Activated naive CD8-positive, alpha-beta T cell treated with anti-CD3 and anti-CD28 coated beads for 36 hours (primary cell): ENCODE measurements around the gene NLRP14. TPM values are rescaled to one million over a fixed set of nuclear protein-coding genes. Genes with fewer than 3 reads are reported as not detected.

Source experiments
- DNase-seq: peaks from one replicate; pipeline ENCODE4 v3.0.0; 2021
- H3K27ac Mint-ChIP-seq: one replicate; pipeline ENCODE4 v1.8.0; 2022; ENCODE audit warnings: mild to moderate bottlenecking, moderate library complexity, mixed read lengths
- H3K27me3 Mint-ChIP-seq: one replicate; pipeline ENCODE4 v1.8.0; 2022; ENCODE audit warnings: mild to moderate bottlenecking, mixed read lengths
- H3K36me3 Mint-ChIP-seq: one replicate; pipeline ENCODE4 v1.8.0; 2021; ENCODE audit warnings: mild to moderate bottlenecking, mixed read lengths
- H3K4me1 Mint-ChIP-seq: one replicate; pipeline ENCODE4 v1.8.0; 2021; ENCODE audit warnings: mixed read lengths
- H3K4me3 Mint-ChIP-seq: one replicate; pipeline ENCODE4 v1.8.0; 2022; ENCODE audit warnings: mild to moderate bottlenecking, moderate library complexity, mixed read lengths
- H3K9me3 Mint-ChIP-seq: one replicate; pipeline ENCODE4 v1.8.0; 2022; ENCODE audit warnings: mixed read lengths
- total RNA-seq, 2 experiments: library from RNA; stranded (reverse); gene quantifications; one replicate each; pipeline ENCODE4 v1.2.3, GENCODE V29; 2021

Gene NLRP14
- total RNA-seq, 2 experiments from 2014 or later, result 0.08 TPM; not detected in 1

DNA sequence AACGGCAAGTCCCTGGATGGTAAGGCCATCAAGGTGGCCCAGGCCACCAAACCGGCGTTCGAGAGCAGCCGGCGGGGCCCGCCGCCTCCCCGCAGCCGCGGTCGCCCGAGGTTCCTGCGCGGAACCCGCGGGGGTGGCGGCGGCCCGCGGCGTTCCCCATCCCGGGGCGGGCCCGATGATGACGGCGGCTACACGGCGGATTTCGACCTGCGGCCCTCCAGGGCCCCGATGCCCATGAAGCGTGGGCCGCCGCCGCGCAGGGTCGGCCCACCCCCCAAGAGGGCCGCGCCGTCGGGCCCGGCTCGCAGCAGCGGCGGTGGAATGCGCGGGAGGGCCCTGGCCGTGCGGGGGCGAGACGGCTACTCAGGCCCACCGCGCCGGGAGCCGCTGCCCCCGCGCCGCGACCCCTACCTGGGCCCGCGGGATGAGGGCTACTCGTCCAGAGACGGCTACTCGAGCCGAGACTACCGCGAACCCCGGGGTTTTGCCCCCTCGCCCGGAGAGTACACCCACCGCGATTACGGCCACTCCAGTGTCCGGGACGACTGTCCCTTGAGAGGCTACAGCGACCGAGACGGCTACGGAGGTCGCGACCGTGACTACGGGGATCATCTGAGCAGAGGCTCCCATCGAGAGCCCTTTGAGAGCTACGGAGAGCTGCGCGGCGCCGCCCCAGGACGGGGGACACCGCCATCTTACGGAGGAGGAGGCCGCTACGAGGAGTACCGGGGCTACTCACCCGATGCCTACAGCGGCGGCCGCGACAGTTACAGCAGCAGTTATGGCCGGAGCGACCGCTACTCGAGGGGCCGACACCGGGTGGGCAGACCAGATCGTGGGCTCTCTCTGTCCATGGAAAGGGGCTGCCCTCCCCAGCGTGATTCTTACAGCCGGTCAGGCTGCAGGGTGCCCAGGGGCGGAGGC, 69.3 kb downstream of the NLRP14 start:
- no peaks in the 10 kb centered on the region for H3K36me3 Mint-ChIP-seq
- no peaks in the 10 kb centered on the region for H3K4me1 Mint-ChIP-seq
- no peak for DNase-seq
- H3K4me3 Mint-ChIP-seq, result no peak overlapping the region
- no peak overlapping the region for H3K27ac Mint-ChIP-seq
- peaks cover 26% of the 10 kb centered on the region for H3K27me3 Mint-ChIP-seq
- no peaks in the 10 kb centered on the region for H3K9me3 Mint-ChIP-seq

DNA sequence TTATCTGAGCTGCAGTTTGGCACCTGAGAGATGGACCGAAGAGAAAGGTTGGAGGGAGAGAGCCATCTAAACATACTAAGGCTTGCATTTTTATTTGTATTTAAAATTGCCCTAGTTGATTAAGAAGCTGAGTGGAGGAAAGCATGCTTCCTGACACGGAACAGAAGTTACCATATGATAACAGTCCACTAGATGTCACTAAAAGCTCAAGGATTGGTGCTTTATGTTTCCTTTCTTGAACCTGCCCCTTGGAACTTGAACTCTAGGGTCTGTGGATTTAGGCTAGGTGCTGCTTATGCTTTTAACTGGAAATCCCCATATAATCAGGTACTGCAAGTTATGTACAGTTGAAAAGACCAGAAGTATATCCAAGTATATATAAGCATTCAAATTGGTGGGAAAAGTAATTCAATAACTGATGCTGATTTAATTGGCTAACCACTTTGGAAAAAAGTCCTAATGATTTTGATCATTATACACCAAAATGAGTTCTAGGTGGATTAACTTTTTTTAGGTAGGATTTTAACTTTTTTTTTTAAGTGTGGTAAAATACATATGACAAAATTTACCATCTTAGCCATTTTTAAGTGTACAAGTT, 78.1 kb downstream of the NLRP14 start:
- no peaks in the 10 kb centered on the region for H3K9me3 Mint-ChIP-seq
- H3K27me3 Mint-ChIP-seq, result peaks cover 14% of the 10 kb centered on the region
- no peak for DNase-seq
- no peak overlapping the region for H3K27ac Mint-ChIP-seq
- H3K36me3 Mint-ChIP-seq, result no peaks in the 10 kb centered on the region
- no peak overlapping the region for H3K4me3 Mint-ChIP-seq
- H3K4me1 Mint-ChIP-seq, result no peaks in the 10 kb centered on the region

DNA sequence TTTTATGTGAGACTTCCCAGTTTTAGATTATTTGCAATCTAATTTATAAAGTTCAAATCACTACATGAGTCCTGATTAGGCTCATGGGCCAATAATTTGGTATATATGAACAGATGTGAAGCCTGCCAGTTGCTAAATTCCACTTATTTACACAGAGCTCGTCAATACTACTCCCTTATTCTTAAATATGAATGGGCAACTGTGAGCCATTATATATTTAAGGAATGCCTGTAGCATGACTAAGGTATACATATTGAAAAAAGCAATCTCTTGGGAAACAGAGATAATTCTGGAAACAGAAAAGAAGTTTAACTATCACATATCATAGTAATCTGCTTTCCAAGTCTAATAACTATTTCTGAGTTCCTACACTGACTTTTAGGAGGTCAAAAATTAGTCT, 95.5 kb downstream of the NLRP14 start:
- peaks cover 4% of the 10 kb centered on the region for H3K27me3 Mint-ChIP-seq
- no peaks in the 10 kb centered on the region for H3K9me3 Mint-ChIP-seq
- DNase-seq, result no peak
- H3K27ac Mint-ChIP-seq, result no peak overlapping the region
- H3K4me3 Mint-ChIP-seq, result no peak overlapping the region
- no peaks in the 10 kb centered on the region for H3K36me3 Mint-ChIP-seq
- H3K4me1 Mint-ChIP-seq, result no peaks in the 10 kb centered on the region

DNA sequence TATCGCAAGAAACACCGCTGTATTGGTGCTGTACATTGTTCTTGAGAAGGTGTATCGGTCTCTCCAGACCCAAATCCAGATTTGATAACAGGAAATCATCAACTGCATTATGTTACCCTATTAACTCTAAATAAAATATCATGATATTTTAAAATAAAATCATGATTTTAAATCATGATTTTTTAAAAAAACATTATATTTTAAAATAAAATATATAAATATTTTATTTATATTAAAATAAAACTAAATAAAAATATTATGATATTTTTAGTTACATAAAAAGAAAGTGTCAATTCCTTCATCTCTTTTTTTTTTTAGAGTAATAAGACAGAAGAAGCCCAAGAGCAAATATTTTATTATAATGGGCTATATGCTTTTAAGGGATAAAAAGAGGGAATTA, 96.1 kb downstream of the NLRP14 start:
- H3K9me3 Mint-ChIP-seq, result no peaks in the 10 kb centered on the region
- no peak overlapping the region for H3K4me3 Mint-ChIP-seq
- H3K27me3 Mint-ChIP-seq, result peaks cover 9% of the 10 kb centered on the region
- no peaks in the 10 kb centered on the region for H3K4me1 Mint-ChIP-seq
- no peak overlapping the region for H3K27ac Mint-ChIP-seq
- DNase-seq, result no peak
- H3K36me3 Mint-ChIP-seq, result no peaks in the 10 kb centered on the region

Other genes starting within 250 kb of the NLRP14 start
- under 1 TPM; 0.08 to 0.18 TPM for gene OR2AG2, start 248.5 kb upstream of the NLRP14 start, total RNA-seq
- not detected for gene OR2AG1, start 237.5 kb upstream of the NLRP14 start, total RNA-seq
- gene OR6A2, start 220.8 kb upstream of the NLRP14 start, total RNA-seq, result under 1 TPM; 0.04 to 0.10 TPM
- not detected for gene OR10A5, start 174.8 kb upstream of the NLRP14 start, total RNA-seq
- not detected for gene OR10A2, start 157.4 kb upstream of the NLRP14 start, total RNA-seq
- gene OR10A4, start 143.9 kb upstream of the NLRP14 start, total RNA-seq, result not detected
- gene OR2D2, start 128.0 kb upstream of the NLRP14 start, total RNA-seq, result not detected
- not detected for gene OR2D3, start 99.5 kb upstream of the NLRP14 start, total RNA-seq
- 1 to 10 TPM; 2.4 to 2.5 TPM for gene ZNF215, start 94.1 kb upstream of the NLRP14 start, total RNA-seq
- not detected for gene ZNF214, start 133 bp upstream of the NLRP14 start, total RNA-seq
- not detected for gene RBMXL2, start 68.5 kb downstream of the NLRP14 start, total RNA-seq
- not detected for gene SYT9, start 231.4 kb downstream of the NLRP14 start, total RNA-seq